Endometrium (tissue), 2 donors: ENCODE measurements around the gene MAMDC2.

Experiments
- FAIRE-seq: peaks from 2 replicates; lab custom pipeline; 2012; peaks lifted over from hg19 to GRCh38; lab: Jason Lieb, UNC
- donor health status: control.
- donor health status: control.

Gene MAMDC2

GRCh38 chr9:70135176-70135575 lies 91.5 kb downstream of the MAMDC2 start:
- no peak for FAIRE-seq

GRCh38 chr9:70136632-70137031 lies 93.0 kb downstream of the MAMDC2 start:
- FAIRE-seq: no peak

- FAIRE-seq: no peak
Measured at GRCh38 chr9:70137577-70137976, 93.9 kb downstream of the MAMDC2 start.

- FAIRE-seq: no peak
Measured at GRCh38 chr9:70142101-70142500, 98.5 kb downstream of the MAMDC2 start.

GRCh38 chr9:70143394-70144130 lies 99.9 kb downstream of the MAMDC2 start:
- no peak for FAIRE-seq

- no peak for FAIRE-seq
Measured at GRCh38 chr9:70144131-70144503, 100.5 kb downstream of the MAMDC2 start.

GRCh38 chr9:70145981-70146380 lies 102.3 kb downstream of the MAMDC2 start:
- no peak for FAIRE-seq

GRCh38 chr9:70147196-70147595 lies 103.5 kb downstream of the MAMDC2 start:
- no peak for FAIRE-seq

- FAIRE-seq: no peak
Measured at GRCh38 chr9:70147651-70148050, 104.0 kb downstream of the MAMDC2 start.

GRCh38 chr9:70152350-70152749 lies 108.7 kb downstream of the MAMDC2 start:
- no peak for FAIRE-seq

- no peak for FAIRE-seq
Measured at GRCh38 chr9:70156729-70157128, 113.1 kb downstream of the MAMDC2 start.

GRCh38 chr9:70159630-70160029 lies 116.0 kb downstream of the MAMDC2 start:
- no peak for FAIRE-seq

GRCh38 chr9:70160686-70161600 lies 117.3 kb downstream of the MAMDC2 start:
- no peak for FAIRE-seq

GRCh38 chr9:70165006-70165602 lies 121.5 kb downstream of the MAMDC2 start:
- FAIRE-seq: no peak

GRCh38 chr9:70168521-70168920 lies 124.9 kb downstream of the MAMDC2 start:
- no peak for FAIRE-seq

- no peak for FAIRE-seq
Measured at GRCh38 chr9:70169222-70169621, 125.6 kb downstream of the MAMDC2 start.

GRCh38 chr9:70170151-70170790 lies 126.6 kb downstream of the MAMDC2 start:
- no peak for FAIRE-seq

- no peak for FAIRE-seq
Measured at GRCh38 chr9:70172532-70172931, 128.9 kb downstream of the MAMDC2 start.

GRCh38 chr9:70177121-70177520 lies 133.5 kb downstream of the MAMDC2 start:
- no peak for FAIRE-seq

- FAIRE-seq: no peak
Measured at GRCh38 chr9:70192707-70193106, 149.1 kb downstream of the MAMDC2 start.

GRCh38 chr9:70195456-70195855 lies 151.8 kb downstream of the MAMDC2 start:
- no peak for FAIRE-seq
